GM23338 (cell line): ENCODE measurements around the gene DNAH11. TPM values are rescaled to one million over a fixed set of nuclear protein-coding genes. Genes with fewer than 3 reads are reported as not detected.

ENCODE experiments used
- ATAC-seq: fragments of 200-7000 bp; cut with Tn5 transposase; 3 replicates; pipeline ENCODE4 v1.9.1; 2020
- DNase-seq: peaks from one replicate; pipeline ENCODE4 v3.0.0-alpha.2; 2015; ENCODE audit warnings: low spot score
- H2AFZ ChIP-seq: fragments of 200-600 bp; sonication (generic); 2 replicates; pipeline ENCODE4 v1.8.0; 2016; ENCODE audit warnings: antibody characterized with exemption, mild to moderate bottlenecking, moderate library complexity
- H3F3A ChIP-seq: fragments of 200-600 bp; sonication (generic); replicated peaks from 2 replicates; pipeline ENCODE4 v1.8.0; 2017; ENCODE audit warnings: antibody characterized with exemption, mixed run types, low read depth
- H3K27ac ChIP-seq: fragments of 200-600 bp; sonication (generic); 2 replicates; pipeline ENCODE4 v1.6.1; 2016; ENCODE audit warnings: low read depth
- H3K27me3 ChIP-seq: fragments of 200-600 bp; sonication (generic); 2 replicates; pipeline ENCODE4 v1.8.0; 2016; ENCODE audit warnings: mild to moderate bottlenecking, mixed run types, moderate library complexity; ENCODE audit not compliant: insufficient read depth
- H3K36me3 ChIP-seq: fragments of 200-600 bp; sonication (generic); 2 replicates; pipeline ENCODE4 v1.8.0; 2016; ENCODE audit warnings: mild to moderate bottlenecking; ENCODE audit not compliant: insufficient read depth
- H3K4me1 ChIP-seq: fragments of 200-600 bp; sonication (generic); 2 replicates; pipeline ENCODE4 v1.8.0; 2016; ENCODE audit warnings: mild to moderate bottlenecking, moderate library complexity; ENCODE audit not compliant: insufficient read depth
- H3K4me2 ChIP-seq: fragments of 200-600 bp; sonication (generic); 2 replicates; pipeline ENCODE4 v1.7.1; 2017; ENCODE audit warnings: mixed run types
- H3K4me3 ChIP-seq: fragments of 200-600 bp; sonication (generic); 2 replicates; pipeline ENCODE4 v1.6.1; 2016; ENCODE audit warnings: mixed run types
- H3K79me2 ChIP-seq: fragments of 200-600 bp; sonication (generic); replicated peaks from 2 replicates; pipeline ENCODE4 v1.8.0; 2017; ENCODE audit warnings: mild to moderate bottlenecking; ENCODE audit not compliant: insufficient read depth
- H3K9me2 ChIP-seq: fragments of 200-600 bp; sonication (generic); 2 replicates; pipeline ENCODE4 v1.8.0; 2017; ENCODE audit not compliant: insufficient read depth
- H4K20me1 ChIP-seq: fragments of 200-600 bp; sonication (generic); replicated peaks from 2 replicates; pipeline ENCODE4 v1.8.0; 2017; ENCODE audit warnings: mild to moderate bottlenecking; ENCODE audit not compliant: insufficient read depth
- H3K27ac Mint-ChIP-seq: 2 replicates; pipeline ENCODE4 v1.8.0; 2020; ENCODE audit warnings: inconsistent platforms, mild to moderate bottlenecking, moderate library complexity, mixed read lengths
- H3K27me3 Mint-ChIP-seq: 3 replicates; pipeline ENCODE4 v1.8.0; 2022; ENCODE audit warnings: low read depth, mild to moderate bottlenecking, moderate library complexity, mixed read lengths, inconsistent platforms; ENCODE audit not compliant: insufficient read depth, poor library complexity
- H3K36me3 Mint-ChIP-seq: 3 replicates; pipeline ENCODE4 v1.8.0; 2021; ENCODE audit warnings: low read depth, mild to moderate bottlenecking, inconsistent platforms, moderate library complexity, mixed read lengths
- H3K4me1 Mint-ChIP-seq: 3 replicates; pipeline ENCODE4 v1.8.0; 2020; ENCODE audit warnings: mild to moderate bottlenecking, inconsistent platforms, mixed read lengths
- H3K4me3 Mint-ChIP-seq: 3 replicates; pipeline ENCODE4 v1.8.0; 2021; ENCODE audit warnings: moderate library complexity, mild to moderate bottlenecking, inconsistent platforms, mixed read lengths
- H3K9me3 Mint-ChIP-seq: 3 replicates; pipeline ENCODE4 v1.8.0; 2020; ENCODE audit warnings: moderate library complexity, mild to moderate bottlenecking, inconsistent platforms, mixed read lengths
- CREB1 ChIP-seq: fragments of 250-450 bp; sonication (Bioruptor Pico); IDR thresholded peaks from 2 replicates; pipeline ENCODE4 v1.5.0; 2020; ENCODE audit warnings: low read depth, mild to moderate bottlenecking, moderate library complexity
- EZH2 ChIP-seq: fragments of 200-600 bp; sonication (generic); IDR thresholded peaks from one replicate; pipeline ENCODE4 v1.8.0; 2017; ENCODE audit warnings: antibody characterized with exemption, mild to moderate bottlenecking, low read depth; ENCODE audit not compliant: unreplicated experiment
- JUNB ChIP-seq: IDR thresholded peaks from one replicate; pipeline ENCODE4 v1.6.1; 2016; ENCODE audit warnings: antibody characterized with exemption; ENCODE audit not compliant: unreplicated experiment
- NANOG ChIP-seq: IDR thresholded peaks from 2 replicates; pipeline ENCODE4 v1.6.1; 2016; ENCODE audit warnings: antibody characterized with exemption, borderline replicate concordance
- POLR2AphosphoS5 ChIP-seq: IDR thresholded peaks from 2 replicates; pipeline ENCODE4 v1.6.1; 2016; ENCODE audit warnings: antibody characterized with exemption, low read depth
- STAT1 ChIP-seq: IDR thresholded peaks from one replicate; pipeline ENCODE4 v1.6.1; 2016; ENCODE audit warnings: antibody characterized with exemption; ENCODE audit not compliant: unreplicated experiment
- ZNF114 ChIP-seq: fragments of 250-450 bp; sonication (Bioruptor Pico); IDR thresholded peaks from 2 replicates; pipeline ENCODE4 v1.5.0; 2020; ENCODE audit warnings: mild to moderate bottlenecking, moderate library complexity
- ZNF331 ChIP-seq: fragments of 250-450 bp; sonication (Bioruptor Pico); IDR thresholded peaks from 2 replicates; pipeline ENCODE4 v1.5.0; 2020; ENCODE audit warnings: low read depth, mild to moderate bottlenecking, moderate library complexity
- polyA plus RNA-seq: library from polyadenylated mRNA; unstranded; fragments of >200 nt; fragmentation: Nextera tagmentation; extraction: Ambion mirVana; gene quantifications from 2 replicates; pipeline ENCODE4 v1.2.1, GENCODE V29; 2016
- total RNA-seq: library from RNA; depleted of rRNA; stranded (reverse); fragments of >200 nt; shearing (Covaris generic); gene quantifications from 2 replicates; pipeline ENCODE4 v1.2.3, GENCODE V29; 2014
- TF ChIP-seq, protein P1 (sequence below), 2 experiments: fragments of 200-600 bp in 1 of 2; sonication (generic) in 1 of 2; conservative IDR thresholded peaks; 2 replicates each; pipeline versions ENCODE4 v1.5.1 to v1.6.1; 2016 to 2017; ENCODE audit warnings: antibody characterized with exemption in 2 of 2, low read depth in 2 of 2, mild to moderate bottlenecking in 2 of 2, moderate library complexity in 1 of 2
- TF ChIP-seq, protein P2 (sequence below): IDR thresholded peaks from one replicate; pipeline ENCODE4 v1.6.1; 2018; ENCODE audit warnings: antibody characterized with exemption; ENCODE audit not compliant: unreplicated experiment

Gene DNAH11
- total and polyA plus RNA-seq, 2 experiments from 2014 or later, result 9.3 TPM

GRCh38 chr7:21550076-21550475, 7.2 kb downstream of the DNAH11 start (continued):
- TF ChIP-seq, protein P1, sequence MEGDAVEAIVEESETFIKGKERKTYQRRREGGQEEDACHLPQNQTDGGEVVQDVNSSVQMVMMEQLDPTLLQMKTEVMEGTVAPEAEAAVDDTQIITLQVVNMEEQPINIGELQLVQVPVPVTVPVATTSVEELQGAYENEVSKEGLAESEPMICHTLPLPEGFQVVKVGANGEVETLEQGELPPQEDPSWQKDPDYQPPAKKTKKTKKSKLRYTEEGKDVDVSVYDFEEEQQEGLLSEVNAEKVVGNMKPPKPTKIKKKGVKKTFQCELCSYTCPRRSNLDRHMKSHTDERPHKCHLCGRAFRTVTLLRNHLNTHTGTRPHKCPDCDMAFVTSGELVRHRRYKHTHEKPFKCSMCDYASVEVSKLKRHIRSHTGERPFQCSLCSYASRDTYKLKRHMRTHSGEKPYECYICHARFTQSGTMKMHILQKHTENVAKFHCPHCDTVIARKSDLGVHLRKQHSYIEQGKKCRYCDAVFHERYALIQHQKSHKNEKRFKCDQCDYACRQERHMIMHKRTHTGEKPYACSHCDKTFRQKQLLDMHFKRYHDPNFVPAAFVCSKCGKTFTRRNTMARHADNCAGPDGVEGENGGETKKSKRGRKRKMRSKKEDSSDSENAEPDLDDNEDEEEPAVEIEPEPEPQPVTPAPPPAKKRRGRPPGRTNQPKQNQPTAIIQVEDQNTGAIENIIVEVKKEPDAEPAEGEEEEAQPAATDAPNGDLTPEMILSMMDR (conservative IDR thresholded peaks at IDR 0.05; ENCODE audit: low read depth in 2 of 2), result no peak
- TF ChIP-seq JUNB, result no peak

DNA sequence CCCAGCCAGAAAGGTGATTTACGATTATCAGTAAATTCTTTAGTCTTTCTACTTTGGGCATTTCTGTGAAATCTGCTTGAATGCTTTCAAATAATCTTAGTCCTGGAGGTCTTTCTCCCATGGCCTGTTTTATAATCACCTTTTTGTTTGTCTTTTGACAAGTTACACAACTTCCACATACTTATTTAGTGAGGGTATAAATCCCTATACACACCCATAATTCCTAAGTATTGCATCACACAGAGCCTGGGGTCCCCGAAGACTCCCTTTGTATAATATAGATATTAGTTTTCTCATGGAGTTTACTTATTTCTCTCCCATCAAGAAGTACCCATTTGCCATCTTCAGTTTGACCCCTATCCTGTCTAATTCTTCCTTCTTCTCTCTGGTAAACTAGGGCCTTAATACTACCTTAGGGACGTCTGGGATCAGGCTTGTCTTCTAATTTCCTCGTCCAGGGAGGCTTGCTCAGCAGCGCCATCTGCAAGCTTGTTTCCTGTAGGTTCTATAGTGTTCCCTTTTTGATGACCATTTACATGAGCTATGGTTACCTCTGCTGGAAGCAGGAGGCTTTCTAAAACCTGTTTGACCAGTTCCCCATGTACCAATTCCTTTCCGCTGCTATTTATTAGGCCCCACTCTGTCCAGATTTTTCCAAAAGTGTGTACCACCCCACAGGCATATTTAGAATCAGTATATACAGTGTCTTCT, 8.1 kb downstream of the DNAH11 start:
- H3K79me2 ChIP-seq, result no peaks in the 10 kb centered on the region
- Mint-ChIP-seq H3K4me1 (peaks cover 24% of the 10 kb centered on the region), H3K9me3 (no peaks in the 10 kb centered on the region), H3K36me3 (no peaks in the 10 kb centered on the region), H3K4me3 (no peak overlapping the region), H3K27ac (peak overlapping the region; percentile 36), H3K27me3 (peaks cover 7% of the 10 kb centered on the region)
- H3K4me1 ChIP-seq, result peaks cover 16% of the 10 kb centered on the region
- no peak overlapping the region for H3K4me3 ChIP-seq
- H3F3A ChIP-seq, result no peaks in the 10 kb centered on the region
- DNase-seq (peak; percentile 82), ATAC-seq (peak; percentile 95)
- H3K27me3 ChIP-seq, result no peaks in the 10 kb centered on the region
- H3K9me2 ChIP-seq, result no peaks in the 10 kb centered on the region
- H4K20me1 ChIP-seq, result no peaks in the 10 kb centered on the region; the same call in 1 of the 2 replicates
- no peak overlapping the region for H3K27ac ChIP-seq
- no peak overlapping the region for H2AFZ ChIP-seq
- no peaks in the 10 kb centered on the region for H3K36me3 ChIP-seq
- no peak overlapping the region for H3K4me2 ChIP-seq
- TF ChIP-seq NANOG (no peak), ZNF114 (0 out of 2 replicates have a peak, but pooled peaks have one; percentile 10), EZH2 (no peak), ZNF331 (CRISPR knock-in tag) (no peak), POLR2AphosphoS5 (no peak), STAT1 (no peak), CREB1 (CRISPR knock-in tag) (peak; percentile 40; the same call in 1 of the 2 replicates), JUNB (no peak)
- TF ChIP-seq, protein P1 (conservative IDR thresholded peaks at IDR 0.05; ENCODE audit: low read depth in 2 of 2), result peak; percentile 66 to 74
- TF ChIP-seq, protein P2, sequence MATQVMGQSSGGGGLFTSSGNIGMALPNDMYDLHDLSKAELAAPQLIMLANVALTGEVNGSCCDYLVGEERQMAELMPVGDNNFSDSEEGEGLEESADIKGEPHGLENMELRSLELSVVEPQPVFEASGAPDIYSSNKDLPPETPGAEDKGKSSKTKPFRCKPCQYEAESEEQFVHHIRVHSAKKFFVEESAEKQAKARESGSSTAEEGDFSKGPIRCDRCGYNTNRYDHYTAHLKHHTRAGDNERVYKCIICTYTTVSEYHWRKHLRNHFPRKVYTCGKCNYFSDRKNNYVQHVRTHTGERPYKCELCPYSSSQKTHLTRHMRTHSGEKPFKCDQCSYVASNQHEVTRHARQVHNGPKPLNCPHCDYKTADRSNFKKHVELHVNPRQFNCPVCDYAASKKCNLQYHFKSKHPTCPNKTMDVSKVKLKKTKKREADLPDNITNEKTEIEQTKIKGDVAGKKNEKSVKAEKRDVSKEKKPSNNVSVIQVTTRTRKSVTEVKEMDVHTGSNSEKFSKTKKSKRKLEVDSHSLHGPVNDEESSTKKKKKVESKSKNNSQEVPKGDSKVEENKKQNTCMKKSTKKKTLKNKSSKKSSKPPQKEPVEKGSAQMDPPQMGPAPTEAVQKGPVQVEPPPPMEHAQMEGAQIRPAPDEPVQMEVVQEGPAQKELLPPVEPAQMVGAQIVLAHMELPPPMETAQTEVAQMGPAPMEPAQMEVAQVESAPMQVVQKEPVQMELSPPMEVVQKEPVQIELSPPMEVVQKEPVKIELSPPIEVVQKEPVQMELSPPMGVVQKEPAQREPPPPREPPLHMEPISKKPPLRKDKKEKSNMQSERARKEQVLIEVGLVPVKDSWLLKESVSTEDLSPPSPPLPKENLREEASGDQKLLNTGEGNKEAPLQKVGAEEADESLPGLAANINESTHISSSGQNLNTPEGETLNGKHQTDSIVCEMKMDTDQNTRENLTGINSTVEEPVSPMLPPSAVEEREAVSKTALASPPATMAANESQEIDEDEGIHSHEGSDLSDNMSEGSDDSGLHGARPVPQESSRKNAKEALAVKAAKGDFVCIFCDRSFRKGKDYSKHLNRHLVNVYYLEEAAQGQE, result no peak
